ENCODE data around the gene KRTAP19-8.

KRTAP19-8 gene

DNA sequence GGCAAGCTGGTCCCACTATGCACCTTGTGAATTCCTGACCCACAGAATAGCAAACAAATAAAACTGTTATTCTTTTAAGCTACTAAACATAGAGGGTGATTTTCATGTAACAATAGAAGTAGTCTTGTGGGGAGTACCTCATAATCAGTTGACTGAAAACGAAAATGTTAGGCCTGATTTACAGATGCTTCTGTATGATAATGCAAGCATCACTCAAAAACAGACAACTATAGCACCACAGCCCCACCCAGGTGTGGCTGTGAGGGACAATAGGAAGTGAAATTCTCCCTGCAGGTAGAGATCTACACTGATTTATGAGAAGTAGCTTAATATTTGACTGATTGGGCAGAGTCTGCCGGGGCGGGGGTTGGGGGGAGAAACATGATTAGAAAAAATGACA lies 26.5 kb upstream of the KRTAP19-8 start:
- TF ChIP-seq ZFX (IDR thresholded peaks at IDR 0.05; ENCODE audit: borderline replicate concordance) = no peak
- TF ChIP-seq, protein P1, sequence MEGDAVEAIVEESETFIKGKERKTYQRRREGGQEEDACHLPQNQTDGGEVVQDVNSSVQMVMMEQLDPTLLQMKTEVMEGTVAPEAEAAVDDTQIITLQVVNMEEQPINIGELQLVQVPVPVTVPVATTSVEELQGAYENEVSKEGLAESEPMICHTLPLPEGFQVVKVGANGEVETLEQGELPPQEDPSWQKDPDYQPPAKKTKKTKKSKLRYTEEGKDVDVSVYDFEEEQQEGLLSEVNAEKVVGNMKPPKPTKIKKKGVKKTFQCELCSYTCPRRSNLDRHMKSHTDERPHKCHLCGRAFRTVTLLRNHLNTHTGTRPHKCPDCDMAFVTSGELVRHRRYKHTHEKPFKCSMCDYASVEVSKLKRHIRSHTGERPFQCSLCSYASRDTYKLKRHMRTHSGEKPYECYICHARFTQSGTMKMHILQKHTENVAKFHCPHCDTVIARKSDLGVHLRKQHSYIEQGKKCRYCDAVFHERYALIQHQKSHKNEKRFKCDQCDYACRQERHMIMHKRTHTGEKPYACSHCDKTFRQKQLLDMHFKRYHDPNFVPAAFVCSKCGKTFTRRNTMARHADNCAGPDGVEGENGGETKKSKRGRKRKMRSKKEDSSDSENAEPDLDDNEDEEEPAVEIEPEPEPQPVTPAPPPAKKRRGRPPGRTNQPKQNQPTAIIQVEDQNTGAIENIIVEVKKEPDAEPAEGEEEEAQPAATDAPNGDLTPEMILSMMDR (IDR thresholded peaks at IDR 0.05) = no peak
- H3K27ac ChIP-seq = no peak overlapping the region

DNA sequence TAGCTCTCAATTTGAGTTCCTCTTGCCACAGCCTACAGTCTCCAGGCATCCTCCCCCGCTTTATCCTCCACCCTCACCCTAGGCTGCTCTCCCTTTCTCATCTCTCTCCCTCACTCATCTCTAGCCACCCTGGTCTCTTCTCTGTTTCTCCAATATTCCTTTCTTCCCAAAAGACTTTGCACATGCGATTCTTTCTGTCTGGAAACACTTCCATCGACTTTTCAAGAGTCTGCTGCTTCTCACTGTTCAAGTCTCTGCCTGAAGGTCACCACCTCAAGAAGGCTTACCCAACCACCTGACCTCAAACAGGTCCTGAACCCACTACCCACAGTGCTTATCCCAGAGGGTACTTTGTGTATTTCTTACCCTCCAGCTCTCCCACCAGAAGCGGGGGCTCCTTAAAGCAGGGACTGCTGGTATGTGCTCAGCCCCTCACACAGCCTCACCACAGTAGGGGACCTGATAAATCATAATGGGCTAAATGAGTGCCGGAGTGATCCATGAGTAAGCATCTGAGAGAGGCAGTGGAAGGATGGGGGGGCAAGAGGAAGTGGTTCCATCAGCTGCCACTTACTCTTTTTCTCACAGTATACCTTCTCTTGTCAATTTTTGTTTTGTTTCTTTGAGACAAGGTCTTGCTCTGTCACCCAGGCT lies 14.3 kb upstream of the KRTAP19-8 start:
- no peak overlapping the region for H3K27ac ChIP-seq
- TF ChIP-seq, protein P1 (IDR thresholded peaks at IDR 0.05) = no peak
- TF ChIP-seq ZFX (IDR thresholded peaks at IDR 0.05; ENCODE audit: borderline replicate concordance) = no peak

DNA sequence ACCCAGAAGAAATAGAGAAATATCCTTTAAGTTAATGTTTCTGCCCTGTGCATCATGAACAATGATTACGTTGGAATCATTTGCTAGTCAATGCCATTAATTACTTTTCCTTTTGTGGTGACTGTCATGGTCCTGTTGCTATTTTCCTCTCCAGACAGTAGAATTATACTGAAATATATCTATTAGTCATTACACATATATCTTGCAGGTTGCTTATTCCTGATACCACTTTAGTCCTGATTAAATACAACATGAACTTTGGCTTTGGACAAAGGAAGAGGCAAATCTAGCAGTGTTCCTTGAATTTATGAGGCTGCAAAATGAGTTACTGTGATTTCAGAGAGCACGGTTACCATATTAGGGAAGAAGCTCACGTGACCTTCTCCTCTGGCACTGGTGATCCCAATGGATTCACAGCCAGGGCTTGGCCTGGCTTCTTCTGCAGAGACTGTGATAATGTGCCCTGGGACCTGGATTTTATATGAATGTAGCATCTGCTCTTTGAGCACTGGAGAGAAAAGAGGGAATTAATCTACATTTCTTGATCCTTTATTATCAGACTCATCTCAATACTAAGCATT lies 12.4 kb upstream of the KRTAP19-8 start:
- TF ChIP-seq, protein P1 (IDR thresholded peaks at IDR 0.05) = no peak
- TF ChIP-seq ZFX (IDR thresholded peaks at IDR 0.05; ENCODE audit: borderline replicate concordance) = no peak
- no peak overlapping the region for H3K27ac ChIP-seq

DNA sequence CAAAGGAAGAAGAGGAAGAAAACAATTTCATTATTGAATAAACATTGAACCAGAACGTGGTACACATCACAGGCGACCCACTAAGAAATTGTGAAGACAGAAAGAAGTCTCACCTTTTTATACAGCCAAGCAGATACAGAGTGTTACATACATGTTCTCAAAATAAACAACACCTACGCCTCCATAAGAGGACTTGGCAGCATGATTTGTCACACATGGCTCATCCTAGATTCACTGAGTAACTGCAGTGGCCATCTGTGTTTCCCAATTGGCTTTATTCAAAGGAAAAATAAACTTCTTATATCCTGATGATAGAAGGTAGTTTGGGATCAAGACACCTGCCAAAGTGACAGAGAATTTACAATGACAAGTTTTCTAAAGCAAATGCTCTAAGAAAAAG lies 7.6 kb upstream of the KRTAP19-8 start:
- TF ChIP-seq, protein P1 (IDR thresholded peaks at IDR 0.05) = no peak
- TF ChIP-seq ZFX (IDR thresholded peaks at IDR 0.05; ENCODE audit: borderline replicate concordance) = no peak
- no peak overlapping the region for H3K27ac ChIP-seq

DNA sequence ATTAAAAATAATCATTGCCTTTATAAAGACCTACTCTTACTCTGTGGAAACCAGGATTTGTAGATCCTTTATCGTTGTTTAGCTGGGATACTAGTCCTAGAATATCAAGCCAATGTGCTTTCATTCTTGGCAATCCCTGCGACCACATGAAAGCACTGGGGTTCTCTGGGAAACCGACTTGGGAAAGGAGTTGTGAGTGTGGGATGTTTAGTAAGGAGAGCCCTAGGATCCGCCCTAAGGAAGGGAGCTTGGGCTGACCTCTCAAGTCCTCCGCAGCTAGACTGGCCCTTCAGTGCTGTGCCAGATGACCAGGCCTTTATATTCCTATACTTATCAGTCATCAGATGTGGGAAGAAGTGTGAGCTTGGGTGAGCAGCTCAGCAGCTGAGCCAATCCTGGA lies 5.2 kb upstream of the KRTAP19-8 start:
- TF ChIP-seq, protein P1 (IDR thresholded peaks at IDR 0.05) = no peak
- H3K27ac ChIP-seq = no peak overlapping the region

DNA sequence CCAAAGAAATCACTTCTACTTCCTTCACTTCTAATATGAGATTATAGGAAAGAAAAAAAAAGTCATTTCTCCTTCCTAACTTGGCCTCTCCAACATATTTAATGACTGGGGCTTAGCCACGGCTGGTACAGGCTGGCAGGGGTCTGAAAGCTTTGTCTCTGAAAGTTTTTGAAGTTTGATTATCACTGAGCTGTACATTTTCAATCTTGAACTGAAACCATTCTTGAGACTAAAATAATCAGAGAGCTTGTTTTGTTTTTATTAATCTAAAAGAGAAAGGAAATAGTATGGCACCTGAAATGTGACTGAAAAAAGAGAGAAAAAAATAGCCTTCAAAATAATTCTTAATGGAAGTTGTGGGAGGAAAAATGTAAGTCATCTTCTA lies 3.8 kb upstream of the KRTAP19-8 start:
- TF ChIP-seq, protein P1 (IDR thresholded peaks at IDR 0.05) = no peak
- TF ChIP-seq ZFX (IDR thresholded peaks at IDR 0.05; ENCODE audit: borderline replicate concordance) = no peak
- no peak overlapping the region for H3K27ac ChIP-seq

DNA sequence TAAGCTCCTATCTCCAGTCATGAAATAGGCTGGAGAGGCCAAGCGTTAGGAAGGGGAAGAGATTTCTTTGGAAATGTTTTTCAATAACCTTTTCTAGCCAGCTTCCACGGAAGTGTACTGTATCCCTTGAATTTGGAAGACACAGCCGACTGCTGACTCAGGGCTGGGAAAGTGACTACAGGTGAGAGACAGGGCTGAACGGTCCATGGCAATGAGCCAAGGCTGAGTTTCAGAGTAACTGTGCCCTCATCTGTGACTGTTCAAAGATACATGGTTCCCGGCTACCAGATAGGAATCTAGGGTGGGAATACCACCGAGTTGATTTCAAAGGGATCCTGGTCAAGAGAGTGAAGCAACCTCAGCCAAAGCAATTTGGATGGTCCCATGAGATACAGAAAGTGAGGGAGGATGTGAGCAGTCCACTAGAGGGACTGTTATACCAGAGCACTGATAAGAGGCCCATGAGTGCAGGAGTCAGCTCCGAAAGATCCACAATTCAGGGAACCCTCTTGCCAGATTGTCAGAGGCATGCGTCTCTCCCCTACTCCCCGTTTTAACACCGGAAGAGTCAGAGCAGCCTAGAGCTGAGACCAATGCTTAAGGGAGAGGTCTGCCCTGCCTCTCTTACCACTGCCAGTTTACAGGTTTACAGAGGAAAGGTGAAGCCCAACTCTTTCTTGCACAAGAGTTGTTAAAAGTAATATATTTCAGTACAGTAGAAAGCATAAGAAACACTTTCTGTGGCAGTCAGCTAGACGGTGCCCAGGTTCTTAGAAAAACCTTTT lies 3.2 kb upstream of the KRTAP19-8 start:
- TF ChIP-seq, protein P1 (IDR thresholded peaks at IDR 0.05) = no peak
- TF ChIP-seq ZFX (IDR thresholded peaks at IDR 0.05; ENCODE audit: borderline replicate concordance) = no peak
- H3K27ac ChIP-seq = no peak overlapping the region

Measured in 22Rv1 (cell line).